ENCODE data around the gene FBXL13. TPM values are rescaled to one million over a fixed set of nuclear protein-coding genes. Genes with fewer than 3 reads are reported as not detected.
A peak's percentile ranks its signal among the peaks of the same experiment; 100 is the strongest.
"Not testable (repeated sequence)": the region's sequence is repeated elsewhere in the genome, so short reads cannot be mapped to it uniquely, and the experiment has no call there.

The FBXL13 gene
- total and polyA plus RNA-seq, 5 experiments from 2014 or later: 0.28 to 3.3 (median 1.3) TPM

- DNase-seq: no peak
- POLR2A ChIA-PET: no interaction called here
- Mint-ChIP-seq H3K27ac (no peak overlapping the region), H3K4me1 (peaks cover 0 to 2% (median 0%) of the 10 kb centered on the region in 4 donors), H3K9me3 (peaks cover 0 to 4% (median 0%) of the 10 kb centered on the region in 9 donors), H3K27me3 (no peaks in the 10 kb centered on the region), H3K4me3 (no peak overlapping the region), H3K36me3 (peaks cover 5 to 18% (median 13%) of the 10 kb centered on the region in 3 donors)
- ATAC-seq: no peak
Observed at GRCh38 chr7:102842284-102842683, 232.3 kb downstream of the FBXL13 start.

GRCh38 chr7:102841290-102841689, 233.3 kb downstream of the FBXL13 start:
- peaks cover 0 to 2% (median 0%) of the 10 kb centered on the region in 4 donors for H3K4me1 Mint-ChIP-seq
- no peak overlapping the region for H3K4me3 Mint-ChIP-seq
- no peaks in the 10 kb centered on the region for H3K27me3 Mint-ChIP-seq
- H3K27ac Mint-ChIP-seq: no peak overlapping the region
- H3K9me3 Mint-ChIP-seq: peaks cover 0 to 4% (median 0%) of the 10 kb centered on the region in 9 donors
- POLR2A ChIA-PET: no interaction called here
- no peak for ATAC-seq
- DNase-seq: no peak
- peaks cover 9 to 25% (median 20%) of the 10 kb centered on the region in 3 donors for H3K36me3 Mint-ChIP-seq

- DNase-seq (no peak), ATAC-seq (no peak)
- peaks cover 0 to 2% (median 0%) of the 10 kb centered on the region in 4 donors for H3K4me1 Mint-ChIP-seq
- no peak overlapping the region for H3K27ac Mint-ChIP-seq
- H3K4me3 Mint-ChIP-seq: no peak overlapping the region
- H3K9me3 Mint-ChIP-seq: peaks cover 0 to 4% (median 0%) of the 10 kb centered on the region in 9 donors
- POLR2A ChIA-PET: no interaction called here
- H3K27me3 Mint-ChIP-seq: no peaks in the 10 kb centered on the region
- H3K36me3 Mint-ChIP-seq: peaks cover 9 to 26% (median 22%) of the 10 kb centered on the region in 3 donors
Observed at GRCh38 chr7:102840404-102840803, 234.2 kb downstream of the FBXL13 start.

GRCh38 chr7:102838572-102839101, 236.0 kb downstream of the FBXL13 start:
- DNase-seq, H3K4me1 Mint-ChIP-seq, H3K4me3 Mint-ChIP-seq, H3K27ac Mint-ChIP-seq, ATAC-seq, H3K9me3 Mint-ChIP-seq, H3K27me3 Mint-ChIP-seq, POLR2A ChIA-PET: not testable (repeated sequence)
- peaks cover 9 to 30% (median 22%) of the 10 kb centered on the region in 3 donors for H3K36me3 Mint-ChIP-seq

GRCh38 chr7:102837802-102838201, 236.8 kb downstream of the FBXL13 start:
- H3K4me3 Mint-ChIP-seq: no peak overlapping the region
- ATAC-seq (no peak), DNase-seq (no peak)
- peaks cover 0 to 4% (median 0%) of the 10 kb centered on the region in 9 donors for H3K9me3 Mint-ChIP-seq
- POLR2A ChIA-PET: no interaction called here
- H3K36me3 Mint-ChIP-seq: peaks cover 9 to 27% (median 22%) of the 10 kb centered on the region in 3 donors
- H3K4me1 Mint-ChIP-seq: no peaks in the 10 kb centered on the region
- H3K27ac Mint-ChIP-seq: no peak overlapping the region
- H3K27me3 Mint-ChIP-seq: no peaks in the 10 kb centered on the region

- Mint-ChIP-seq H3K4me3 (no peak overlapping the region), H3K4me1 (no peaks in the 10 kb centered on the region), H3K9me3 (no peaks in the 10 kb centered on the region), H3K27me3 (no peaks in the 10 kb centered on the region), H3K27ac (no peak overlapping the region), H3K36me3 (peaks cover 3 to 30% (median 19%) of the 10 kb centered on the region in 3 donors)
- POLR2A ChIA-PET: no interaction called here
- no peak for DNase-seq
- ATAC-seq: no peak
Observed at GRCh38 chr7:102836977-102837376, 237.6 kb downstream of the FBXL13 start.

- no peaks in the 10 kb centered on the region for H3K27me3 Mint-ChIP-seq
Observed at GRCh38 chr7:102836191-102836919, 238.2 kb downstream of the FBXL13 start.

GRCh38 chr7:102834999-102835398, 239.6 kb downstream of the FBXL13 start:
- no peak overlapping the region for H3K4me3 Mint-ChIP-seq
- no peaks in the 10 kb centered on the region for H3K27me3 Mint-ChIP-seq
- no peaks in the 10 kb centered on the region for H3K9me3 Mint-ChIP-seq
- POLR2A ChIA-PET: no interaction called here
- peaks cover 3 to 42% (median 19%) of the 10 kb centered on the region in 3 donors for H3K36me3 Mint-ChIP-seq
- DNase-seq (no peak), ATAC-seq (no peak)
- H3K4me1 Mint-ChIP-seq: peaks cover 0 to under 1% (median 0%) of the 10 kb centered on the region in 4 donors
- no peak overlapping the region for H3K27ac Mint-ChIP-seq

More at GRCh38 chr7:102836191-102836919, 238.2 kb downstream of the FBXL13 start:
- no peak overlapping the region for H3K27ac Mint-ChIP-seq
- ATAC-seq (no peak), DNase-seq (no peak)
- H3K4me3 Mint-ChIP-seq: no peak overlapping the region
- no peaks in the 10 kb centered on the region for H3K9me3 Mint-ChIP-seq
- H3K4me1 Mint-ChIP-seq: no peaks in the 10 kb centered on the region
- POLR2A ChIA-PET: no interaction called here
- peaks cover 3 to 34% (median 19%) of the 10 kb centered on the region in 3 donors for H3K36me3 Mint-ChIP-seq

GRCh38 chr7:102834466-102834865, 240.1 kb downstream of the FBXL13 start:
- Mint-ChIP-seq H3K4me1 (peaks cover 0 to 2% (median 0%) of the 10 kb centered on the region in 4 donors), H3K27ac (no peak overlapping the region), H3K36me3 (peaks cover 3 to 44% (median 21%) of the 10 kb centered on the region in 3 donors), H3K4me3 (no peak overlapping the region), H3K9me3 (no peaks in the 10 kb centered on the region), H3K27me3 (no peaks in the 10 kb centered on the region)
- no peak for DNase-seq
- no peak for ATAC-seq
- POLR2A ChIA-PET: no interaction called here

GRCh38 chr7:102833343-102833742, 241.3 kb downstream of the FBXL13 start:
- H3K4me1 Mint-ChIP-seq: peaks cover 0 to 2% (median 0%) of the 10 kb centered on the region in 4 donors
- POLR2A ChIA-PET: no interaction called here
- no peaks in the 10 kb centered on the region for H3K27me3 Mint-ChIP-seq
- ATAC-seq: no peak
- H3K36me3 Mint-ChIP-seq: peaks cover 3 to 50% (median 28%) of the 10 kb centered on the region in 3 donors
- H3K27ac Mint-ChIP-seq: no peak overlapping the region
- no peak for DNase-seq
- H3K4me3 Mint-ChIP-seq: no peak overlapping the region
- H3K9me3 Mint-ChIP-seq: no peaks in the 10 kb centered on the region

GRCh38 chr7:102832674-102833073, 241.9 kb downstream of the FBXL13 start:
- H3K36me3 Mint-ChIP-seq: peaks cover 3 to 52% (median 31%) of the 10 kb centered on the region in 3 donors
- no peak for ATAC-seq
- H3K4me1 Mint-ChIP-seq: peaks cover 0 to 2% (median 0%) of the 10 kb centered on the region in 4 donors
- no peaks in the 10 kb centered on the region for H3K9me3 Mint-ChIP-seq
- POLR2A ChIA-PET: no interaction called here
- DNase-seq: no peak
- no peak overlapping the region for H3K4me3 Mint-ChIP-seq
- H3K27me3 Mint-ChIP-seq: no peaks in the 10 kb centered on the region
- no peak overlapping the region for H3K27ac Mint-ChIP-seq

- Mint-ChIP-seq H3K4me1 (peaks cover 0 to 2% (median 0%) of the 10 kb centered on the region in 4 donors), H3K4me3 (no peak overlapping the region), H3K36me3 (peaks cover 0 to 48% (median 33%) of the 10 kb centered on the region in 3 donors)
Observed at GRCh38 chr7:102830197-102830596, 244.4 kb downstream of the FBXL13 start.

GRCh38 chr7:102829075-102829474, 245.5 kb downstream of the FBXL13 start:
- Mint-ChIP-seq H3K27ac (no peak overlapping the region), H3K9me3 (no peaks in the 10 kb centered on the region), H3K36me3 (peaks cover 0 to 45% (median 33%) of the 10 kb centered on the region in 3 donors), H3K4me1 (peaks cover 0 to 2% (median 0%) of the 10 kb centered on the region in 4 donors), H3K27me3 (no peaks in the 10 kb centered on the region), H3K4me3 (peak overlapping the region in 1 of 10 donors; percentile 42)
- POLR2A ChIA-PET: no interaction called here
- no peak for DNase-seq
- ATAC-seq: no peak

More at GRCh38 chr7:102830197-102830596, 244.4 kb downstream of the FBXL13 start:
- no peak for DNase-seq
- H3K27me3 Mint-ChIP-seq: no peaks in the 10 kb centered on the region
- no peak overlapping the region for H3K27ac Mint-ChIP-seq
- POLR2A ChIA-PET: no interaction called here
- ATAC-seq: no peak
- H3K9me3 Mint-ChIP-seq: no peaks in the 10 kb centered on the region

Data from naive thymus-derived CD8-positive, alpha-beta T cell (primary cell).